Colonic mucosa (tissue), 4 donors: Measurements from ENCODE around the gene SH2D3C. TPM values are rescaled to one million over a fixed set of nuclear protein-coding genes. Genes with fewer than 3 reads are reported as not detected.

Experiments
- DNase-seq: peaks from one replicate; pipeline ENCODE4 v3.0.0-alpha.2; 2020
- H3K27ac ChIP-seq: fragments of 200-600 bp; one replicate; pipeline ENCODE4 v1.8.0; 2021
- H3K27me3 ChIP-seq: fragments of 200-600 bp; one replicate; pipeline ENCODE4 v1.8.0; 2021
- H3K36me3 ChIP-seq: fragments of 200-600 bp; one replicate; pipeline ENCODE4 v1.8.0; 2021
- H3K4me1 ChIP-seq: fragments of 200-600 bp; one replicate; pipeline ENCODE4 v1.8.0; 2021; ENCODE audit warnings: mild to moderate bottlenecking
- H3K4me3 ChIP-seq: fragments of 200-600 bp; one replicate; pipeline ENCODE4 v1.8.0; 2021
- H3K9ac ChIP-seq, 2 donors: one replicate each; pipeline ENCODE4 v1.7.0; 2013; ENCODE audit warnings: control low read depth in 2 of 2, low read depth in 2 of 2, low read length in 2 of 2
- H3K9me3 ChIP-seq: fragments of 200-600 bp; one replicate; pipeline ENCODE4 v1.8.0; 2021
- CTCF ChIP-seq: fragments of 200-600 bp; IDR thresholded peaks from one replicate; pipeline ENCODE4 v1.8.0; 2022; ENCODE audit warnings: antibody characterized with exemption, mild to moderate bottlenecking
- intact Hi-C: fragments of 100-400 bp; cut with DNase I; formaldehyde crosslinking; loops from one replicate; pipeline ENCODE4 v1.14.1; 2022
- total RNA-seq, 2 donors: library from RNA; stranded (reverse); fragmentation: NEBNext Ultra II Directional in 1 of 2; extraction: Animal tissue kit (Norgen Biotek cat#: 25700) in 1 of 2; gene quantifications; one replicate each; pipeline ENCODE4 v1.2.1, GENCODE V29; 2021
- donor health status: healthy.
- donor health status: DM: no; HTN: no; CAD: no.
- donor health status: DM: no; HTN: no; CAD: no.

The SH2D3C gene
- total RNA-seq, 2 donors from 2014 or later: 3.5 TPM

GRCh38 chr9:127773272-127773671 lies 5.2 kb downstream of the SH2D3C start:
- no peaks in the 10 kb centered on the region for H3K9me3 ChIP-seq
- H3K4me1 ChIP-seq: peaks cover 7% of the 10 kb centered on the region
- TF ChIP-seq CTCF: no peak
- DNase-seq: no peak
- H3K9ac ChIP-seq: no peak overlapping the region
- no peak overlapping the region for H3K4me3 ChIP-seq
- no peak overlapping the region for H3K27ac ChIP-seq
- H3K27me3 ChIP-seq: no peaks in the 10 kb centered on the region
- intact Hi-C loops: no loop called here
- H3K36me3 ChIP-seq: no peaks in the 10 kb centered on the region

GRCh38 chr9:127772603-127773002 lies 5.9 kb downstream of the SH2D3C start:
- intact Hi-C loops: no loop called here
- Histone ChIP-seq H3K9ac (no peak overlapping the region), H3K4me1 (peaks cover 7% of the 10 kb centered on the region), H3K27me3 (no peaks in the 10 kb centered on the region), H3K27ac (no peak overlapping the region), H3K9me3 (no peaks in the 10 kb centered on the region), H3K4me3 (no peak overlapping the region), H3K36me3 (no peaks in the 10 kb centered on the region)
- DNase-seq: no peak
- TF ChIP-seq CTCF: no peak

GRCh38 chr9:127771570-127772189 lies 6.8 kb downstream of the SH2D3C start:
- intact Hi-C loops: no loop called here
- no peak overlapping the region for H3K27ac ChIP-seq
- peaks cover 7% of the 10 kb centered on the region for H3K4me1 ChIP-seq
- no peaks in the 10 kb centered on the region for H3K36me3 ChIP-seq
- H3K27me3 ChIP-seq: no peaks in the 10 kb centered on the region
- TF ChIP-seq CTCF: no peak
- no peak for DNase-seq
- peak overlapping the region; percentile 48 for H3K4me3 ChIP-seq
- H3K9ac ChIP-seq: no peak overlapping the region
- no peaks in the 10 kb centered on the region for H3K9me3 ChIP-seq

GRCh38 chr9:127770905-127771569 lies 7.4 kb downstream of the SH2D3C start:
- Histone ChIP-seq H3K9ac (peak overlapping the region; percentile 53 to 56), H3K36me3 (no peaks in the 10 kb centered on the region), H3K9me3 (no peaks in the 10 kb centered on the region), H3K27ac (peak overlapping the region; percentile 69), H3K4me3 (peak overlapping the region; percentile 48), H3K4me1 (peaks cover 7% of the 10 kb centered on the region), H3K27me3 (no peaks in the 10 kb centered on the region)
- DNase-seq: peak; percentile 98
- intact Hi-C loops: no loop called here
- TF ChIP-seq CTCF: no peak

- no peaks in the 10 kb centered on the region for H3K9me3 ChIP-seq
- peak overlapping the region; percentile 48 for H3K4me3 ChIP-seq
- intact Hi-C loops: no loop called here
- DNase-seq: no peak
- peak overlapping the region; percentile 44 to 53 for H3K9ac ChIP-seq
- no peak for TF ChIP-seq CTCF
- peak overlapping the region; percentile 69 for H3K27ac ChIP-seq
- H3K4me1 ChIP-seq: peaks cover 7% of the 10 kb centered on the region
- no peaks in the 10 kb centered on the region for H3K27me3 ChIP-seq
- no peaks in the 10 kb centered on the region for H3K36me3 ChIP-seq
Observed at GRCh38 chr9:127770583-127770904, 7.9 kb downstream of the SH2D3C start.
